HCT116 (cell line): Measurements from ENCODE around the gene ADGRB3. TPM values are rescaled to one million over a fixed set of nuclear protein-coding genes. Genes with fewer than 3 reads are reported as not detected.

Experiments
- ATAC-seq: fragments of 200-7000 bp; cut with Tn5 transposase; 2 replicates; pipeline ENCODE4 v1.9.1; 2020; ENCODE audit warnings: mild to moderate bottlenecking, moderate library complexity
- BruUV-seq: library from RNA; stranded (reverse); fragments of 400-500 nt; replicated peaks from 2 replicates; lab custom pipeline; 2021; lab: Mats Ljungman, UMichigan
- CTCF ChIA-PET: fragments of 300-600 bp; sonication (Branson Sonifier 250); formaldehyde crosslinking; loops from one replicate; lab custom pipeline; 2021; ENCODE audit warnings: antibody characterized with exemption; lab: Charles Lee
- POLR2A ChIA-PET: fragments of 300-600, 350-600 bp; sonication (Branson Sonifier 250); formaldehyde crosslinking; loops from one replicate; lab custom pipeline; 2021; ENCODE audit warnings: antibody characterized with exemption; lab: Charles Lee
- RAD21 ChIA-PET, 2 experiments: fragments of 300-600 bp; sonication (Branson Sonifier 250); formaldehyde crosslinking; loops; one replicate each; lab custom pipeline; 2023; ENCODE audit warnings: low total read pairs in 2 of 2; ENCODE audit not compliant: uncharacterized antibody in 2 of 2, unreplicated experiment in 2 of 2, low non-redundant PET in 1 of 2; lab: Charles Lee
- DNase-seq: peaks from one replicate; pipeline ENCODE4 v3.0.0-alpha.2; 2010; ENCODE audit warnings: low read depth, low spot score
- H2AFZ ChIP-seq: fragments of 200-600 bp; shearing (Covaris generic), sonication (generic); 2 replicates; pipeline ENCODE4 v1.6.1; 2017; ENCODE audit warnings: low read depth, mixed run types, mixed read lengths, antibody characterized with exemption, low read length; ENCODE audit not compliant: poor library complexity, severe bottlenecking
- H3K27ac ChIP-seq: 2 replicates; pipeline ENCODE4 v1.5.1; 2012; ENCODE audit warnings: low read depth, low read length
- H3K27me3 ChIP-seq: fragments of 200-600 bp; sonication (generic); 2 replicates; pipeline ENCODE4 v1.6.1; 2016; ENCODE audit warnings: mixed run types, low read length, mixed read lengths; ENCODE audit not compliant: insufficient read depth
- H3K36me3 ChIP-seq, 2 experiments: fragments of 200-500 bp in 1 of 2; fragments of 200-600 bp in 1 of 2; sonication (Bioruptor generic) in 1 of 2; sonication (generic) in 1 of 2; 2 replicates each; pipeline versions ENCODE4 v1.5.1 to v1.6.1; 2014 to 2016; ENCODE audit warnings: low read length in 2 of 2, inconsistent platforms in 1 of 2, mixed read lengths in 1 of 2, mixed run types in 1 of 2; ENCODE audit not compliant: insufficient read depth in 2 of 2, control insufficient read depth in 1 of 2
- H3K4me1 ChIP-seq, 2 experiments: fragments of 200-600 bp in 1 of 2; sonication (generic) in 1 of 2; 2 replicates each; pipeline versions ENCODE4 v1.5.1 to v1.6.1; 2012 to 2017; ENCODE audit warnings: low read length in 2 of 2, inconsistent platforms in 1 of 2, mild to moderate bottlenecking in 1 of 2, mixed read lengths in 1 of 2, mixed run types in 1 of 2, moderate library complexity in 1 of 2; ENCODE audit not compliant: insufficient read depth in 2 of 2, control insufficient read depth in 1 of 2
- H3K4me2 ChIP-seq: fragments of 200-600 bp; sonication (generic); 2 replicates; pipeline ENCODE4 v1.6.1; 2017; ENCODE audit warnings: mixed run types, low read length, mixed read lengths
- H3K4me3 ChIP-seq, 2 experiments: fragments of 200-600 bp in 1 of 2; sonication (generic) in 1 of 2; replicated peaks in 1 of 2; 2 replicates each; pipeline ENCODE4 v1.5.1; 2011 to 2016; ENCODE audit warnings: low read length in 2 of 2, control low read depth in 1 of 2, low read depth in 1 of 2, mild to moderate bottlenecking in 1 of 2, mixed read lengths in 1 of 2, mixed run types in 1 of 2
- H3K79me2 ChIP-seq: fragments of 200-600 bp; sonication (generic); 2 replicates; pipeline ENCODE4 v1.6.1; 2017; ENCODE audit warnings: mild to moderate bottlenecking, mixed run types, low read length, moderate library complexity, mixed read lengths; ENCODE audit not compliant: insufficient read depth
- H3K9ac ChIP-seq: fragments of 200-600 bp; sonication (generic); 2 replicates; pipeline ENCODE4 v1.6.1; 2016; ENCODE audit warnings: low read length, mixed read lengths
- H3K9me2 ChIP-seq: fragments of 200-600 bp; sonication (generic), shearing (Covaris generic); 2 replicates; pipeline ENCODE4 v1.6.1; 2017; ENCODE audit warnings: mixed run types, mild to moderate bottlenecking, moderate library complexity; ENCODE audit not compliant: insufficient read depth
- H3K9me3 ChIP-seq, 2 experiments: fragments of 200-500 bp in 1 of 2; fragments of 200-600 bp in 1 of 2; sonication (Bioruptor generic) in 1 of 2; sonication (generic) in 1 of 2; 2 replicates each; pipeline ENCODE4 v1.6.1; 2014 to 2017; ENCODE audit warnings: low read length in 2 of 2, mixed read lengths in 2 of 2, inconsistent platforms in 1 of 2, low read depth in 1 of 2, mild to moderate bottlenecking in 1 of 2, mixed run types in 1 of 2, moderate library complexity in 1 of 2; ENCODE audit not compliant: control insufficient read depth in 1 of 2, insufficient read depth in 1 of 2
- H4K20me1 ChIP-seq: fragments of 200-600 bp; sonication (generic), shearing (Covaris generic); 2 replicates; pipeline ENCODE4 v1.6.1; 2017; ENCODE audit warnings: mixed run types, mild to moderate bottlenecking, moderate library complexity; ENCODE audit not compliant: insufficient read depth
- CBX3 ChIP-seq: IDR thresholded peaks from 2 replicates; pipeline ENCODE4 v1.6.1; 2012; ENCODE audit warnings: low read depth
- CEBPB ChIP-seq: IDR thresholded peaks from 2 replicates; pipeline ENCODE4 v1.6.1; 2012; ENCODE audit warnings: low read depth
- EGR1 ChIP-seq: IDR thresholded peaks from 2 replicates; pipeline ENCODE4 v1.6.1; 2012; ENCODE audit warnings: low read depth
- ELF1 ChIP-seq: IDR thresholded peaks from 2 replicates; pipeline ENCODE4 v1.6.1; 2012; ENCODE audit warnings: low read depth, borderline replicate concordance
- EZH2phosphoT487 ChIP-seq: fragments of 200-600 bp; IDR thresholded peaks from 2 replicates; pipeline ENCODE4 v1.6.1; 2018; ENCODE audit warnings: antibody characterized with exemption, borderline replicate concordance
- FOSL1 ChIP-seq: IDR thresholded peaks from 2 replicates; pipeline ENCODE4 v1.6.1; 2012; ENCODE audit warnings: low read depth
- JUND ChIP-seq: IDR thresholded peaks from 2 replicates; pipeline ENCODE4 v1.6.1; 2012
- MAX ChIP-seq: IDR thresholded peaks from 2 replicates; pipeline ENCODE4 v1.6.1; 2012
- POLR2A ChIP-seq: IDR thresholded peaks from 2 replicates; pipeline ENCODE4 v1.7.0; 2011; ENCODE audit warnings: borderline replicate concordance; ENCODE audit not compliant: insufficient read depth, insufficient read length; ENCODE audit errors: extremely low read depth
- POLR2AphosphoS5 ChIP-seq: IDR thresholded peaks from 2 replicates; pipeline ENCODE4 v1.6.1; 2011; ENCODE audit warnings: mild to moderate bottlenecking, low read depth, low read length, moderate library complexity
- SIN3A ChIP-seq: IDR thresholded peaks from 2 replicates; pipeline ENCODE4 v1.6.1; 2012; ENCODE audit warnings: low read depth
- SP1 ChIP-seq: IDR thresholded peaks from 2 replicates; pipeline ENCODE4 v1.6.1; 2012; ENCODE audit warnings: low read depth
- SRF ChIP-seq: IDR thresholded peaks from 2 replicates; pipeline ENCODE4 v1.6.1; 2012; ENCODE audit warnings: low read depth
- ZBTB33 ChIP-seq: IDR thresholded peaks from 2 replicates; pipeline ENCODE4 v1.6.1; 2011; ENCODE audit warnings: mild to moderate bottlenecking, low read length, moderate library complexity; ENCODE audit not compliant: insufficient replicate concordance; ENCODE audit errors: extremely low read depth
- ZFX ChIP-seq: fragments of 450-650 bp; IDR thresholded peaks from 2 replicates; pipeline ENCODE4 v1.6.1; 2017
- intact Hi-C: fragments of 100-400 bp; cut with micrococcal nuclease; formaldehyde crosslinking; loops from 2 replicates; pipeline ENCODE4 v1.10.0; 2022
- total RNA-seq: library from RNA; stranded (reverse); gene quantifications from one replicate; pipeline ENCODE4 v1.2.1, GENCODE V29; 2021; ENCODE audit not compliant: unreplicated experiment
- TF ChIP-seq, protein P1 (sequence below): IDR thresholded peaks from 2 replicates; pipeline ENCODE4 v1.6.1; 2012

The ADGRB3 gene
- total RNA-seq, 1 experiment from 2014 or later: not detected

GRCh38 chr6:69181964-69182363 lies 546.9 kb downstream of the ADGRB3 start:
- peaks cover 8 to 23% of the 10 kb centered on the region in 2 experiments; a peak in 2 of 4 replicates for H3K9me3 ChIP-seq
- no TSS peak for BruUV-seq
- intact Hi-C loops: no loop called here
- no peak overlapping the region for H3K4me3 ChIP-seq
- TF ChIP-seq EZH2phosphoT487 (no peak), JUND (no peak), SP1 (no peak), CEBPB (no peak), SRF (no peak), MAX (no peak), ZBTB33 (no peak), POLR2AphosphoS5 (no peak)
- TF ChIP-seq, all 23 proteins: peak for 0
- no peaks in the 10 kb centered on the region for H3K27me3 ChIP-seq
- ChIA-PET POLR2A (no interaction called here), CTCF (no interaction called here), RAD21 (no interaction called here)
- H4K20me1 ChIP-seq: no peaks in the 10 kb centered on the region
- no peak overlapping the region for H3K27ac ChIP-seq
- no peaks in the 10 kb centered on the region for H3K9me2 ChIP-seq
- H3K4me1 ChIP-seq: no peaks in the 10 kb centered on the region
- DNase-seq: no peak
- no peak overlapping the region for H3K4me2 ChIP-seq
- ATAC-seq: no peak
- H3K36me3 ChIP-seq: no peaks in the 10 kb centered on the region
- H3K9ac ChIP-seq: no peak overlapping the region
- no peaks in the 10 kb centered on the region for H3K79me2 ChIP-seq
- H2AFZ ChIP-seq: no peak overlapping the region

DNA sequence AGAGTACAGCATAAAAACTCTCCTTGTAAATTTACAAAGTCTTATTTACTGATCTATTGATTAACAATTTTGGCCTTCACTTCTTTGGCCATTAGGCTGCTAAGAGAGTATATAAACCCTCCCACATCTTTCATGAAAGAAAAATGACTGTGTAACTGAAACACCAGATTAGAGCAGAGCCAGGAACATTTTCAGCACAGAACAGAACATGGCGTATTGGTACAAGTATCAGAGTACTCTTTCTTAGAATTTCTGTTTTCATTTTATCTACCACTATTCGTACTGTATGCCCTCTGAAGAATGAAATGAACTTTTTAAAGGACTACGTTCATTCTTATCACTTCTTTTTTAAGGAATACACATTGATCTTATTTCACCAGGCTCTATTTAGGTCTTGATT lies 550.2 kb downstream of the ADGRB3 start:
- intact Hi-C loops: no loop called here

More for the DNA sequence above, 550.2 kb downstream of the ADGRB3 start:
- Histone ChIP-seq H3K4me1 (no peaks in the 10 kb centered on the region), H3K27me3 (no peaks in the 10 kb centered on the region), H3K36me3 (no peaks in the 10 kb centered on the region), H3K79me2 (no peaks in the 10 kb centered on the region), H3K9ac (no peak overlapping the region), H2AFZ (no peak overlapping the region), H3K9me3 (peaks cover 3 to 19% of the 10 kb centered on the region in 2 experiments; a peak in 2 of 4 replicates), H3K9me2 (no peaks in the 10 kb centered on the region), H4K20me1 (no peaks in the 10 kb centered on the region), H3K27ac (no peak overlapping the region), H3K4me2 (no peak overlapping the region), H3K4me3 (no peak overlapping the region)
- no peak for DNase-seq
- TF ChIP-seq ELF1 (no peak), MAX (no peak), CBX3 (no peak), SP1 (no peak), SRF (no peak), EGR1 (no peak), POLR2A (no peak), FOSL1 (no peak), CEBPB (no peak), SIN3A (no peak), ZFX (no peak)
- TF ChIP-seq, protein P1, sequence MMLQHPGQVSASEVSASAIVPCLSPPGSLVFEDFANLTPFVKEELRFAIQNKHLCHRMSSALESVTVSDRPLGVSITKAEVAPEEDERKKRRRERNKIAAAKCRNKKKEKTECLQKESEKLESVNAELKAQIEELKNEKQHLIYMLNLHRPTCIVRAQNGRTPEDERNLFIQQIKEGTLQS: no peak
- ChIA-PET RAD21 (no interaction called here), CTCF (no interaction called here), POLR2A (no interaction called here)
- no peak for ATAC-seq
- BruUV-seq: no TSS peak
